Stomach (tissue), 4 donors: ENCODE measurements around the gene CENPN.

ENCODE experiments used
- EP300 ChIP-seq: sonication (generic); formaldehyde crosslinking; IDR thresholded peaks from one replicate; pipeline ENCODE4 v1.6.1; 2017; ENCODE audit warnings: antibody characterized with exemption
- POLR2A ChIP-seq, 4 donors: fragments of 450-650 bp; IDR thresholded peaks; one replicate each; pipeline ENCODE4 v1.6.1; 2016; ENCODE audit warnings: antibody characterized with exemption in 4 of 4, control low read depth in 2 of 4, mild to moderate bottlenecking in 1 of 4, moderate library complexity in 1 of 4
- POLR2AphosphoS5 ChIP-seq, 3 donors: sonication (generic); formaldehyde crosslinking; IDR thresholded peaks; one replicate each; pipeline ENCODE4 v1.6.1; 2016; ENCODE audit warnings: antibody characterized with exemption in 3 of 3
- TF ChIP-seq, protein P1 (sequence below), 7 experiments: fragments of 450-650 bp in 4 of 7; fragments of 200-600 bp in 3 of 7; sonication (generic) in 3 of 7; IDR thresholded peaks; one replicate each; pipeline ENCODE4 v1.5.1; 2016 to 2019; ENCODE audit warnings: antibody characterized with exemption in 7 of 7, control low read depth in 2 of 7, mild to moderate bottlenecking in 1 of 7

- no peak for TF ChIP-seq POLR2A (IDR thresholded peaks at IDR 0.05)
- TF ChIP-seq, protein P1, sequence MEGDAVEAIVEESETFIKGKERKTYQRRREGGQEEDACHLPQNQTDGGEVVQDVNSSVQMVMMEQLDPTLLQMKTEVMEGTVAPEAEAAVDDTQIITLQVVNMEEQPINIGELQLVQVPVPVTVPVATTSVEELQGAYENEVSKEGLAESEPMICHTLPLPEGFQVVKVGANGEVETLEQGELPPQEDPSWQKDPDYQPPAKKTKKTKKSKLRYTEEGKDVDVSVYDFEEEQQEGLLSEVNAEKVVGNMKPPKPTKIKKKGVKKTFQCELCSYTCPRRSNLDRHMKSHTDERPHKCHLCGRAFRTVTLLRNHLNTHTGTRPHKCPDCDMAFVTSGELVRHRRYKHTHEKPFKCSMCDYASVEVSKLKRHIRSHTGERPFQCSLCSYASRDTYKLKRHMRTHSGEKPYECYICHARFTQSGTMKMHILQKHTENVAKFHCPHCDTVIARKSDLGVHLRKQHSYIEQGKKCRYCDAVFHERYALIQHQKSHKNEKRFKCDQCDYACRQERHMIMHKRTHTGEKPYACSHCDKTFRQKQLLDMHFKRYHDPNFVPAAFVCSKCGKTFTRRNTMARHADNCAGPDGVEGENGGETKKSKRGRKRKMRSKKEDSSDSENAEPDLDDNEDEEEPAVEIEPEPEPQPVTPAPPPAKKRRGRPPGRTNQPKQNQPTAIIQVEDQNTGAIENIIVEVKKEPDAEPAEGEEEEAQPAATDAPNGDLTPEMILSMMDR (IDR thresholded peaks at IDR 0.05) = no peak
- no peak for TF ChIP-seq POLR2AphosphoS5 (IDR thresholded peaks at IDR 0.05)
- no peak for TF ChIP-seq EP300
These were observed 55.0 kb downstream of the CENPN start for GRCh38 chr16:81061871-81062608.
